ENCODE measurements around the gene NFKB1.
A peak's percentile ranks its signal among the peaks of the same experiment; 100 is the strongest.
"Not testable (repeated sequence)": the region's sequence is repeated elsewhere in the genome, so short reads cannot be mapped to it uniquely, and the experiment has no call there.

The NFKB1 gene

GRCh38 chr4:102483990-102484692 lies 17.0 kb upstream of the NFKB1 start:
- H3K27me3 Mint-ChIP-seq; H3K9me3 Mint-ChIP-seq (ENCODE audit: low read depth): not testable (repeated sequence)
- peak overlapping the region; percentile 84 for H3K4me3 Mint-ChIP-seq
- peaks cover 11% of the 10 kb centered on the region for H3K36me3 Mint-ChIP-seq
- peaks cover 12% of the 10 kb centered on the region for H3K4me1 Mint-ChIP-seq (ENCODE audit: low read depth)
- peak overlapping the region; percentile 80 for H3K27ac Mint-ChIP-seq

GRCh38 chr4:102492531-102493241 lies 8.5 kb upstream of the NFKB1 start:
- Mint-ChIP-seq H3K4me3 (no peak overlapping the region), H3K36me3 (no peaks in the 10 kb centered on the region), H3K9me3 (ENCODE audit: low read depth) (peaks cover 2% of the 10 kb centered on the region), H3K27me3 (no peaks in the 10 kb centered on the region), H3K27ac (no peak overlapping the region), H3K4me1 (ENCODE audit: low read depth) (peaks cover 33% of the 10 kb centered on the region)

GRCh38 chr4:102493257-102493656 lies 7.9 kb upstream of the NFKB1 start:
- no peak overlapping the region for H3K4me3 Mint-ChIP-seq
- no peaks in the 10 kb centered on the region for H3K27me3 Mint-ChIP-seq
- peak overlapping the region; percentile 69 for H3K27ac Mint-ChIP-seq
- no peaks in the 10 kb centered on the region for H3K36me3 Mint-ChIP-seq
- H3K4me1 Mint-ChIP-seq (ENCODE audit: low read depth) = peaks cover 35% of the 10 kb centered on the region
- H3K9me3 Mint-ChIP-seq (ENCODE audit: low read depth) = peaks cover 2% of the 10 kb centered on the region

- H3K36me3 Mint-ChIP-seq = no peaks in the 10 kb centered on the region
- peaks cover 7% of the 10 kb centered on the region for H3K9me3 Mint-ChIP-seq (ENCODE audit: low read depth)
- H3K4me3 Mint-ChIP-seq = no peak overlapping the region
- peak overlapping the region; percentile 69 for H3K27ac Mint-ChIP-seq
- H3K27me3 Mint-ChIP-seq = no peaks in the 10 kb centered on the region
- peaks cover 37% of the 10 kb centered on the region for H3K4me1 Mint-ChIP-seq (ENCODE audit: low read depth)
These were observed 7.4 kb upstream of the NFKB1 start for GRCh38 chr4:102493794-102494193.

- Mint-ChIP-seq H3K27ac (peak overlapping the region; percentile 25), H3K9me3 (ENCODE audit: low read depth) (peaks cover 10% of the 10 kb centered on the region), H3K27me3 (no peaks in the 10 kb centered on the region), H3K4me3 (no peak overlapping the region), H3K36me3 (no peaks in the 10 kb centered on the region), H3K4me1 (ENCODE audit: low read depth) (peaks cover 39% of the 10 kb centered on the region)
These were observed 6.6 kb upstream of the NFKB1 start for GRCh38 chr4:102494603-102495002.

GRCh38 chr4:102497986-102498385 lies 3.2 kb upstream of the NFKB1 start:
- peaks cover 7% of the 10 kb centered on the region for H3K9me3 Mint-ChIP-seq (ENCODE audit: low read depth)
- no peak overlapping the region for H3K4me3 Mint-ChIP-seq
- no peaks in the 10 kb centered on the region for H3K27me3 Mint-ChIP-seq
- H3K4me1 Mint-ChIP-seq (ENCODE audit: low read depth) = peaks cover 32% of the 10 kb centered on the region
- no peak overlapping the region for H3K27ac Mint-ChIP-seq
- no peaks in the 10 kb centered on the region for H3K36me3 Mint-ChIP-seq

- Mint-ChIP-seq H3K4me3 (peak overlapping the region; percentile 90), H3K9me3 (ENCODE audit: low read depth) (peaks cover 7% of the 10 kb centered on the region), H3K36me3 (peaks cover 14% of the 10 kb centered on the region), H3K27me3 (no peaks in the 10 kb centered on the region), H3K4me1 (ENCODE audit: low read depth) (peaks cover 27% of the 10 kb centered on the region), H3K27ac (peak overlapping the region; percentile 98)
These were observed 835 bp upstream of the NFKB1 start for GRCh38 chr4:102500352-102500695.

- Mint-ChIP-seq H3K9me3 (ENCODE audit: low read depth) (peaks cover 7% of the 10 kb centered on the region), H3K27me3 (no peaks in the 10 kb centered on the region)
These were observed 213 bp downstream of the NFKB1 start for GRCh38 chr4:102501447-102501696.

GRCh38 chr4:102502543-102502818 lies 1.3 kb downstream of the NFKB1 start:
- H3K36me3 Mint-ChIP-seq = peaks cover 14% of the 10 kb centered on the region
- peak overlapping the region; percentile 89 for H3K4me3 Mint-ChIP-seq
- H3K4me1 Mint-ChIP-seq (ENCODE audit: low read depth) = peaks cover 41% of the 10 kb centered on the region
- no peaks in the 10 kb centered on the region for H3K27me3 Mint-ChIP-seq
- peaks cover 7% of the 10 kb centered on the region for H3K9me3 Mint-ChIP-seq (ENCODE audit: low read depth)
- H3K27ac Mint-ChIP-seq = peak overlapping the region; percentile 97

More at GRCh38 chr4:102501447-102501696, 213 bp downstream of the NFKB1 start:
- H3K4me1 Mint-ChIP-seq (ENCODE audit: low read depth) = peaks cover 35% of the 10 kb centered on the region
- peak overlapping the region; percentile 88 for H3K4me3 Mint-ChIP-seq
- H3K36me3 Mint-ChIP-seq = peaks cover 14% of the 10 kb centered on the region
- H3K27ac Mint-ChIP-seq = peak overlapping the region; percentile 93

GRCh38 chr4:102503301-102503746 lies 2.2 kb downstream of the NFKB1 start:
- Mint-ChIP-seq H3K27ac (peak overlapping the region; percentile 97), H3K9me3 (ENCODE audit: low read depth) (peaks cover 7% of the 10 kb centered on the region), H3K27me3 (no peaks in the 10 kb centered on the region), H3K4me1 (ENCODE audit: low read depth) (peaks cover 46% of the 10 kb centered on the region), H3K36me3 (peaks cover 18% of the 10 kb centered on the region), H3K4me3 (peak overlapping the region; percentile 89)

- no peaks in the 10 kb centered on the region for H3K27me3 Mint-ChIP-seq
- peaks cover 50% of the 10 kb centered on the region for H3K4me1 Mint-ChIP-seq (ENCODE audit: low read depth)
- no peaks in the 10 kb centered on the region for H3K9me3 Mint-ChIP-seq (ENCODE audit: low read depth)
- H3K4me3 Mint-ChIP-seq = peak overlapping the region; percentile 89
- H3K36me3 Mint-ChIP-seq = peaks cover 24% of the 10 kb centered on the region
- peak overlapping the region; percentile 97 for H3K27ac Mint-ChIP-seq
These were observed 3.0 kb downstream of the NFKB1 start for GRCh38 chr4:102503831-102504786.

- Mint-ChIP-seq H3K9me3 (ENCODE audit: low read depth) (no peaks in the 10 kb centered on the region), H3K27me3 (no peaks in the 10 kb centered on the region), H3K27ac (peak overlapping the region; percentile 61), H3K4me1 (ENCODE audit: low read depth) (peaks cover 58% of the 10 kb centered on the region), H3K4me3 (peak overlapping the region; percentile 89), H3K36me3 (peaks cover 27% of the 10 kb centered on the region)
These were observed 3.8 kb downstream of the NFKB1 start for GRCh38 chr4:102504941-102505340.

GRCh38 chr4:102505708-102506107 lies 4.5 kb downstream of the NFKB1 start:
- peaks cover 33% of the 10 kb centered on the region for H3K36me3 Mint-ChIP-seq
- H3K4me3 Mint-ChIP-seq = peak overlapping the region; percentile 78
- H3K4me1 Mint-ChIP-seq (ENCODE audit: low read depth) = peaks cover 59% of the 10 kb centered on the region
- no peaks in the 10 kb centered on the region for H3K9me3 Mint-ChIP-seq (ENCODE audit: low read depth)
- no peaks in the 10 kb centered on the region for H3K27me3 Mint-ChIP-seq
- no peak overlapping the region for H3K27ac Mint-ChIP-seq

- H3K27ac Mint-ChIP-seq = peak overlapping the region; percentile 35
- peaks cover 65% of the 10 kb centered on the region for H3K4me1 Mint-ChIP-seq (ENCODE audit: low read depth)
- H3K4me3 Mint-ChIP-seq = peak overlapping the region; percentile 78
- no peaks in the 10 kb centered on the region for H3K27me3 Mint-ChIP-seq
- H3K36me3 Mint-ChIP-seq = peaks cover 39% of the 10 kb centered on the region
- no peaks in the 10 kb centered on the region for H3K9me3 Mint-ChIP-seq (ENCODE audit: low read depth)
These were observed 5.4 kb downstream of the NFKB1 start for GRCh38 chr4:102506523-102506922.
